GM18867 (cell line): ENCODE results near the gene PLCD4.

ENCODE experiments used
- ATAC-seq: cut with Tn5 transposase; IDR thresholded peaks from one replicate; pipeline ENCODE4 v1.9.1; 2021; ENCODE audit warnings: mild to moderate bottlenecking, moderate library complexity; ENCODE audit not compliant: unreplicated experiment

PLCD4 gene

DNA sequence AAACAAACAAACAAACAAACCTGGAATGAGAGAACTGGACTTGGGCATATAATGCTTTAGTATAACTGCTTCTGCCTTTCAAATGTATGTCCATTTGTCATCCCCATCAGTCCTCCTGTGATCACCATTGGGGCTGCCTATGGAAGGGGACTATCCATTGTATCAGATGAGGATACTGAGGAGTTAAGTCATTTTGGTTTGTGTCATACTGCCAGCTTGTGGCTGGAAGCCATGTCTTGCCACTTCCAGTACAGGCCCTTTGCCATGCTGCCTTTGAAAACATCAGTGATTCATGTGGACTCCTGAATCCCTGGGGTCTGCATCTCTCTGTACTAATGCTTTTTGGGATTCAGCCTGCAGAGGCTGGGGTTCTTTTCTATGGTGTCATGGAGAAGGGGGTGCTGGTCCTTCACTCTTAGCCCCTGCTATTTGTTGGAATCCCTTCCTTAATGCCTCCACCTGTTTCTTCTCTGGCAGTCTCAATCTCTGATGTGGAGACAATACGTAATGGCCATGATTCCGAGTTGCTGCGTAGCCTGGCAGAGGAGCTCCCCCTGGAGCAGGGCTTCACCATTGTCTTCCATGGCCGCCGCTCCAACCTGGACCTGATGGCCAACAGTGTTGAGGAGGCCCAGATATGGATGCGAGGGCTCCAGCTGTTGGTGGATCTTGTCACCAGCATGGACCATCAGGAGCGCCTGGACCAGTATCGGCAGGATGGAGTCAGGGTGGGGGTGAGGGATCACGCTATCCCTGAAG, 10.6 kb downstream of the PLCD4 start:
- ATAC-seq, result no peak

DNA sequence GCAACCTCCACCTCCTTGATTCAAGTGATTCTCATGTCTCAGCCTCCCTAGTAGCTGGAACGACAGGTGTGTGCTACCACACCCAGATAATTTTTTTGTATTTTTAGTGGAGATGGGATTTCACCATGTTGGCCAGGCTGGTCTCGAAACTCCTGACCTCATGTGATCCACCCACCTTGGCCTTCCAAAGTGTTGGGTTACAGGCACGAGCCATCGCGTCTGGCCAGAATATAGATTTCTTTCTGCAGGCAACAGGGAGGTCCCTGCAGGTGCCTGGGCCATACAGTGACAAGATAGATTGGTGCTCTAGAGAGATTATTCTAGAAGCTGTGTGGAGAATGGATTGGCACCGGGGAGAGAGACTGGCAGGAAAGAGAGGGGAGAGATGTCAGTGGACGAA, 13.3 kb downstream of the PLCD4 start:
- ATAC-seq, result no peak

DNA sequence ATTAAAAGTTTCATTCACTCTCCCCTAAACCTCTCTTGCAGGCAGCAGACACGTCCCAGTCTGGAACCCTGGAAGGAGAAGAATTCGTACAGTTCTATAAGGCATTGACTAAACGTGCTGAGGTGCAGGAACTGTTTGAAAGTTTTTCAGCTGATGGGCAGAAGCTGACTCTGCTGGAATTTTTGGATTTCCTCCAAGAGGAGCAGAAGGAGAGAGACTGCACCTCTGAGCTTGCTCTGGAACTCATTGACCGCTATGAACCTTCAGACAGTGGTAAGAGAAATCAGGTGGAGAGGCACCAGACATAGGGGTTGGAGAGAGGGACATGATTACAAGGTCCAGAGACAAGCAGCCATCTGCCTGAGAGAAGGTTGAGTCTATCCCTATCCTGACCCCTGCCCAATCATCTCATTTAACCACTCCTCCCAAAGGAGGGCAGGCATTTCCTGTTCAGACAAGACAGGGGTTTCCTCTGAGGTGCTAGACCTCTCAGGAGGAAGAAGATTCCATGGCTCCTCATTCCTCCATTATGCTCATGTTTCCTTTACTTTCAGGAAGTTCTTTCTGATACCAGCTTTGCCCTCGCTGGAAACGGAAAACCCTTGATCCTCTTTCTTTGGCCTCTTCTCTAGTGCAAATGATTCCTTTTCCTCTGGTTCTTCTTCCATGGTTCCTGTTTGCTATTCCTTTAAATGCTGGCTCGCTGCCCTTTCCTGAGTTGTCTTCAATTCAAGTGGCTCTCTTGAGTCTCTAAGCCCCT, 15.1 kb downstream of the PLCD4 start:
- no peak for ATAC-seq

GRCh38 chr2:218623366-218623705, 15.6 kb downstream of the PLCD4 start:
- no peak for ATAC-seq

- ATAC-seq, result no peak
Measured at GRCh38 chr2:218626369-218626768, 18.7 kb downstream of the PLCD4 start.

DNA sequence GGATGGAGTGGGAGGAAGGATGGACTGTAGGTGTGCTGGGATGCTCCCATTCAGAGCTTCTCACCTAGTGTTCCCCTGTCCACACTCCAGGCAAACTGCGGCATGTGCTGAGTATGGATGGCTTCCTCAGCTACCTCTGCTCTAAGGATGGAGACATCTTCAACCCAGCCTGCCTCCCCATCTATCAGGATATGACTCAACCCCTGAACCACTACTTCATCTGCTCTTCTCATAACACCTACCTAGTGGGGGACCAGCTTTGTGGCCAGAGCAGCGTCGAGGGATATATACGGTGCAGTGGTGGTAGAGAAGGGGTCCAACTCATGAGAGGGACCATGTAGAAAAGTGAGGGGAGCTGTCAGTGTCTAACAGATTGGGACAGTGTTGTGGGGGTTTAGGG, 20.2 kb downstream of the PLCD4 start:
- ATAC-seq, result no peak

- ATAC-seq, result no peak
Measured at GRCh38 chr2:218631837-218632236, 24.1 kb downstream of the PLCD4 start.

DNA sequence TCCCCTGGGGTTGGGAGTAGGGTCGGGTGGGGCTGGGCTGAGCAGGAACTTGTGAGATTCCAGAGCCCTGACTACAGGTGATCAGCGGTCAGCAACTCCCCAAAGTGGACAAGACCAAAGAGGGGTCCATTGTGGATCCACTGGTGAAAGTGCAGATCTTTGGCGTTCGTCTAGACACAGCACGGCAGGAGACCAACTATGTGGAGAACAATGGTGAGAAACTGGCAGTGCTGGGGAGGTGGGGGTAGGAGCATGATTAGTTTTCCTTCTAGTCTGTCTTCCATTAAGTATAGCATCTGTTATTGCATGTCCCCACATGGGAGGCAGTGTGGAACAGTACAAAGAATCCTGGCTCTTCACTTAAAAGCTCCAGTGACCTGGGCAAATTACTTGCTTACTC, 28.0 kb downstream of the PLCD4 start:
- ATAC-seq, result no peak

- ATAC-seq, result no peak
Measured at GRCh38 chr2:218638372-218638771, 30.7 kb downstream of the PLCD4 start.

- ATAC-seq, result no peak
Measured at GRCh38 chr2:218642121-218642656, 34.5 kb downstream of the PLCD4 start.

DNA sequence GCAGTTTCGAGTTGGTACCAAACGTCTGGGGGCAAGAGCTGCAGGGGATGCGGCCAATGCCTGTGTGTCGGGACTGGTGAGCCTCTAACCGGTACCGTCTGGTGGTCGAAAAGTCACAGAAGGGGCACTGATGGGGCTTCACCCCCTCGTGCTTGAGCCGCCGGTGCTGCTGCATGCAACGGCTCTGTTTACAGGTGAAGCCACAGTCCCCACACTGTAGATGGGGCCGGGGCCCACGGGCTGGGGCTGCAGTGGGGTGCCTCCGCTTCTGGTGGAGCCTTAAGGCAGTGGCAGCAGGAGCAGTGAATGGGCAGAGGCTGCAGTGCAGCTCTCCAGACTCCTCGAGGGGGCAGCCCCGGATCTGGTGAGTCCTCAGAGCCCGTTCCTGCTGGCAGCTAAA, 35.1 kb downstream of the PLCD4 start:
- no peak for ATAC-seq

GRCh38 chr2:218643751-218644310, 36.1 kb downstream of the PLCD4 start:
- ATAC-seq, result no peak

GRCh38 chr2:218644721-218645120, 37.0 kb downstream of the PLCD4 start:
- no peak for ATAC-seq

DNA sequence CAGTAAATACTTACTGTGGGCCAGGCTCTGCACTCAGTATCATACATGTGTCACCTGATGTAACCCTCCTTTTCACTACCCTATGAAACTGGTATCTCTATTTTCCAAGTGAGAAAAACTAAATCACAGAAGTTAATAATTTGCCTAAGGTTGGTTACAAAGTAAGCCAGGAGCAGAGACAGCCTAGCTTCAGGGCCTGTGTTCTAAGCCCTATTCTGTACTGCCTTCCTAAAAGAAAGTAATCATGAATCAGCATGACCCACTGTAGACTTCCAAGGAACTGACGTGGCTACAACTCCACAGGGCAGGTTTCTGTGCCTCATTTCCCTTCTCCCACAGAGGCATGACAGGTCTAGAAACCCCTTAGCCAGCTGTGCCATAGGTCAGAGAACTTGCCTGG, 37.4 kb downstream of the PLCD4 start:
- no peak for ATAC-seq

GRCh38 chr2:218648088-218648786, 40.5 kb downstream of the PLCD4 start:
- peak; percentile 54 for ATAC-seq

GRCh38 chr2:218648787-218649100, 41.0 kb downstream of the PLCD4 start:
- ATAC-seq, result no peak

GRCh38 chr2:218655751-218656150, 48.1 kb downstream of the PLCD4 start:
- ATAC-seq, result no peak

DNA sequence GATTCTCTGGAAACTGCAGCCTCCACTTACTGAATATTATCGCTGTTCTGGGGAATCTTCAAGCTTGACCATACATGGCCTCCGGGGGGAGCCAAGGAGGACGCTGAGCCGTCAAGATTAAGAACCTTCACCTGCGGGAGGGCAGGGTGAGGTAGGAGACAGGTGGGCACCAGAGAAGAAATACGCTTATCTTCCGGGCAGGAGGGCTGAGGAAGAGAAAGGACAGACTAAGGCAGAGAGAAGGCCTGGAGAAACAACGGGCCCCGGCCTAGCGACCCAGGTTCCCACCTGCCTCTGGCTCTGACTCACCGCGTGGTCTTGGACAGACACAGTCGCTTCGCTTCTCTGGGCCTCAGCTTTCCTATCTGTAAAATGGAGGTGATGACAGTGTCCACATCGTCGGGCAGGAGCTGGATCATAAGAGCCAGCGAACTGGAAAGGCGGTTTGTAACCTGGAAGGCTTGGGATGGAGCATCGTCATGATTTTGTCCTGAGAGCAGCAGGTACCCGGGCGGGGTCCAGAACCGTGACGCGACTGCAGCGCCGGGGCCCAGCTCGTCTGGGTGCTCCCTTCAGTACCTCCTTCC, 51.1 kb downstream of the PLCD4 start:
- ATAC-seq, result peak; percentile 49

- ATAC-seq, result peak; percentile 93
Measured at GRCh38 chr2:218659258-218659987, 51.7 kb downstream of the PLCD4 start, which contains the start of the genes BCS1L and ZNF142. TSS of gene BCS1L (plus strand) at chr2:218659683. CDS start at chr2:218660988, 1,305 bp downstream. TSS of gene ZNF142 (minus strand) at chr2:218659623. CDS start at chr2:218656429, 3,194 bp downstream.

GRCh38 chr2:218659988-218660358, 52.3 kb downstream of the PLCD4 start:
- no peak for ATAC-seq
